Liver (tissue), 3 donors: ENCODE data around the gene PPM1L.

Experiments used
- CTCF ChIP-seq: fragments of 150-350 bp; IDR thresholded peaks from 2 replicates; pipeline ENCODE4 v1.5.1; 2017; ENCODE audit warnings: improper control_type of control experiment, low read depth, low read length; ENCODE audit not compliant: missing input control
- FOXA1 ChIP-seq: IDR thresholded peaks from 2 replicates; pipeline ENCODE4 v1.6.1; 2016; ENCODE audit warnings: antibody characterized with exemption
- GABPA ChIP-seq, 2 donors: IDR thresholded peaks in 1 of 2; conservative IDR thresholded peaks in 1 of 2; 2 replicates each; pipeline ENCODE4 v1.6.1; 2016; ENCODE audit warnings: antibody characterized with exemption in 2 of 2, mild to moderate bottlenecking in 1 of 2, moderate library complexity in 1 of 2
- HNF4A ChIP-seq, 2 donors: conservative IDR thresholded peaks; 2 replicates each; pipeline ENCODE4 v1.6.1; 2016; ENCODE audit warnings: antibody characterized with exemption in 2 of 2, mild to moderate bottlenecking in 2 of 2
- JUND ChIP-seq, 2 donors: IDR thresholded peaks; 2 replicates each; pipeline ENCODE4 v1.6.1; 2016; ENCODE audit warnings: antibody characterized with exemption in 2 of 2
- NR2F2 ChIP-seq: IDR thresholded peaks from 2 replicates; pipeline ENCODE4 v1.6.1; 2016; ENCODE audit warnings: antibody characterized with exemption
- RAD21 ChIP-seq, 2 donors: IDR thresholded peaks; 2 replicates each; pipeline ENCODE4 v1.6.1; 2016; ENCODE audit warnings: antibody characterized with exemption in 2 of 2, mild to moderate bottlenecking in 2 of 2
- RXRA ChIP-seq, 2 donors: IDR thresholded peaks; 2 replicates each; pipeline ENCODE4 v1.6.1; 2017 to 2018; ENCODE audit warnings: antibody characterized with exemption in 2 of 2, mild to moderate bottlenecking in 1 of 2
- SP1 ChIP-seq: IDR thresholded peaks from 2 replicates; pipeline ENCODE4 v1.6.1; 2018; ENCODE audit warnings: antibody characterized with exemption, mild to moderate bottlenecking
- TAF1 ChIP-seq: conservative IDR thresholded peaks from 2 replicates; pipeline ENCODE4 v1.6.1; 2016; ENCODE audit warnings: antibody characterized with exemption, mild to moderate bottlenecking
- YY1 ChIP-seq: IDR thresholded peaks from 2 replicates; pipeline ENCODE4 v1.6.1; 2016; ENCODE audit warnings: antibody characterized with exemption, mild to moderate bottlenecking
- TF ChIP-seq, protein P1 (sequence below): IDR thresholded peaks from 2 replicates; pipeline ENCODE4 v1.6.1; 2016; ENCODE audit warnings: antibody characterized with exemption
- TF ChIP-seq, protein P2 (sequence below): IDR thresholded peaks from 2 replicates; pipeline ENCODE4 v1.6.1; 2016; ENCODE audit warnings: antibody characterized with exemption
- donor health status: healthy.
- donor health status: healthy.

DNA sequence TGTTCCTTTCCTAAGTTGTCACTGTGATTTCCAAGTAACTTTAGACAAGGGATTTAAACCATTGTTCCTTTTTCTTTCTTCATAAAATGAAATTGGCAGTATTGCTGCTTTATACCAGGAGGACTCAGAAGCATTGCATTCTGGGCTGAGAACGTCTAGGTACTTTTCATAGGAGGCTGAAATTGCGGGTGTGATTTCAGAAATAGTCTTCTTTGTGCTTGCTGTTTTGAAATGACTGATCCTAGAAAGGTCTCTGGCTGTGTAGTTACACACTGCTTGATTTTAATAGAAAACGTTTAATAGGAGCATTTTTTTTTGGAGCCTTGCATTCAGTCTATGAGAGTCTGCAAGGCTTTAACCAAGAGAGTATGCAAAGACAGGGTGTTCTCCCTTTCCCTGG is 56.3 kb downstream of the PPM1L start:
- TF ChIP-seq CTCF = no peak
- no peak for TF ChIP-seq GABPA (IDR thresholded peaks at IDR 0.05 in 1 of 2, conservative IDR thresholded peaks at IDR 0.05 in 1 of 2)
- TF ChIP-seq, protein P1, sequence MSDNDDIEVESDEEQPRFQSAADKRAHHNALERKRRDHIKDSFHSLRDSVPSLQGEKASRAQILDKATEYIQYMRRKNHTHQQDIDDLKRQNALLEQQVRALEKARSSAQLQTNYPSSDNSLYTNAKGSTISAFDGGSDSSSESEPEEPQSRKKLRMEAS = no peak
- TF ChIP-seq YY1 = no peak
- TF ChIP-seq TAF1 = no peak
- no peak for TF ChIP-seq HNF4A (conservative IDR thresholded peaks at IDR 0.05)
- TF ChIP-seq FOXA1 = no peak
- TF ChIP-seq SP1 = no peak
- TF ChIP-seq JUND (IDR thresholded peaks at IDR 0.05) = no peak
- no peak for TF ChIP-seq RXRA (IDR thresholded peaks at IDR 0.05)
- TF ChIP-seq, protein P2, sequence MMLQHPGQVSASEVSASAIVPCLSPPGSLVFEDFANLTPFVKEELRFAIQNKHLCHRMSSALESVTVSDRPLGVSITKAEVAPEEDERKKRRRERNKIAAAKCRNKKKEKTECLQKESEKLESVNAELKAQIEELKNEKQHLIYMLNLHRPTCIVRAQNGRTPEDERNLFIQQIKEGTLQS = no peak
- TF ChIP-seq NR2F2 = no peak
- TF ChIP-seq RAD21 (IDR thresholded peaks at IDR 0.05) = no peak
